ENCODE data around the gene TLDC2. TPM values are rescaled to one million over a fixed set of nuclear protein-coding genes. Genes with fewer than 3 reads are reported as not detected.
"Not testable (repeated sequence)": the region's sequence is repeated elsewhere in the genome, so short reads cannot be mapped to it uniquely, and the experiment has no call there.

Gene TLDC2
- total and polyA plus RNA-seq, 12 donors: 0.10 to 0.33 (median 0.26) TPM; not detected in 8

GRCh38 chr20:36835453-36836198, 40.3 kb upstream of the TLDC2 start:
- Histone ChIP-seq H3K4me1 (replicated peaks in 1 of 2) (peaks cover 62% of the 10 kb centered on the region in 2 donors), H3K27ac (peak overlapping the region; percentile 75 to 96 (median 89)), H3K9me3 (replicated peaks in 1 of 3) (no peaks in the 10 kb centered on the region), H3K36me3 (replicated peaks in 1 of 2) (peaks cover 0 to 23% of the 10 kb centered on the region in 2 donors), H3K4me3 (peak overlapping the region in 1 of 4 donors; percentile 39), H3K27me3 (no peaks in the 10 kb centered on the region)
- intact Hi-C loops (cut with DNase I): no loop called here
- 0 to 4% (median 1%) methylated on average over 11 to 28 of the region's 28 CpGs for WGBS, 4 donors
- peak; percentile 93 to 98 (median 96) for DNase-seq
- TF ChIP-seq, protein P1, sequence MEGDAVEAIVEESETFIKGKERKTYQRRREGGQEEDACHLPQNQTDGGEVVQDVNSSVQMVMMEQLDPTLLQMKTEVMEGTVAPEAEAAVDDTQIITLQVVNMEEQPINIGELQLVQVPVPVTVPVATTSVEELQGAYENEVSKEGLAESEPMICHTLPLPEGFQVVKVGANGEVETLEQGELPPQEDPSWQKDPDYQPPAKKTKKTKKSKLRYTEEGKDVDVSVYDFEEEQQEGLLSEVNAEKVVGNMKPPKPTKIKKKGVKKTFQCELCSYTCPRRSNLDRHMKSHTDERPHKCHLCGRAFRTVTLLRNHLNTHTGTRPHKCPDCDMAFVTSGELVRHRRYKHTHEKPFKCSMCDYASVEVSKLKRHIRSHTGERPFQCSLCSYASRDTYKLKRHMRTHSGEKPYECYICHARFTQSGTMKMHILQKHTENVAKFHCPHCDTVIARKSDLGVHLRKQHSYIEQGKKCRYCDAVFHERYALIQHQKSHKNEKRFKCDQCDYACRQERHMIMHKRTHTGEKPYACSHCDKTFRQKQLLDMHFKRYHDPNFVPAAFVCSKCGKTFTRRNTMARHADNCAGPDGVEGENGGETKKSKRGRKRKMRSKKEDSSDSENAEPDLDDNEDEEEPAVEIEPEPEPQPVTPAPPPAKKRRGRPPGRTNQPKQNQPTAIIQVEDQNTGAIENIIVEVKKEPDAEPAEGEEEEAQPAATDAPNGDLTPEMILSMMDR (IDR thresholded peaks at IDR 0.05): no peak
- TF ChIP-seq POLR2A (IDR thresholded peaks at IDR 0.05): peak; percentile 20 to 84

DNA sequence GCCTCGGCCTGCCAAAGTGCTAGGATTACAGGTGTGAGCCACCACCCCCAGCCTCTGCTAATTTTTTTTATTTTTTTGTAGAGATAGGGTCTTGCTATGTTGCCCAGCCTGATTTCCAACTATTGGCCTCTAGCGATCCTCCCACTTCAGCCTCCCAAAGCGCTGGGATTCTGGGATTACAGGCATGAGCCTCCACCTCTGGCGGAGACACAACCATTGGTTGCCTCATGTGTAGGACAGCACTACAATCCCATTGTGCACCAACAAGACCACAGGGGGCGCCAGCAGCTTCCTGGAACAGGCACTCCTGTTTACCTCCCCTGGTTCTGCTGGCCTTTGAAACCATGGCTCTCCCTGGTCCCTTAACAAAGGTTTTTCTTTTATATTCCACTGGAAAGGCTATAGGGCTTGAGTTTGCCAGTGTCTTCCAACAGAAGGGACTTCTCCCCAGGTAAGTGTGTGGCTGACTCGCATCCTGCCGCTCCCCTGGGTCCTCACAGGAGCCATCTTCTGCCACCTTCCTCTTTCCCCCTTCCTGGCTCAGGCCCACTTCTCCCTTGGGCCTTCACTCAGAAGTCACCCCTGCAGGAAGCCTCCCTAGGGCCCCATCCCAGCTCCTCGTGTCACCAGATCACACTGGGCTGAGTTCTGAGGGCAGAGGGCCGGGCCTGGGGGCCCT, 39.2 kb upstream of the TLDC2 start:
- peak; percentile 63 to 90 (median 84) for DNase-seq
- intact Hi-C loops (cut with DNase I): no loop called here
- H3K4me3 ChIP-seq: no peak overlapping the region
- H3K9me3 ChIP-seq (replicated peaks in 1 of 3): no peaks in the 10 kb centered on the region
- H3K27ac ChIP-seq: peak overlapping the region; percentile 29 to 96 (median 89)
- H3K4me1 ChIP-seq (replicated peaks in 1 of 2): peaks cover 51% of the 10 kb centered on the region in 2 donors
- WGBS, 4 donors: 59 to 81% (median 77%) methylated on average over 9 of the region's 9 CpGs
- no peaks in the 10 kb centered on the region for H3K27me3 ChIP-seq
- H3K36me3 ChIP-seq (replicated peaks in 1 of 2): peaks cover 0 to 23% of the 10 kb centered on the region in 2 donors
- no peak for TF ChIP-seq POLR2A (IDR thresholded peaks at IDR 0.05)
- TF ChIP-seq, protein P1 (IDR thresholded peaks at IDR 0.05): peak in 5 of 6 experiments; percentile 32 to 47 (median 44)

- H3K27me3 ChIP-seq; H3K9me3 ChIP-seq (replicated peaks in 1 of 3); H3K27ac ChIP-seq; DNase-seq; intact Hi-C loops (cut with DNase I); H3K4me3 ChIP-seq: not testable (repeated sequence)
- 88 to 100% (median 95%) methylated on average over 3 of the region's 3 CpGs for WGBS, 4 donors
- Histone ChIP-seq H3K36me3 (replicated peaks in 1 of 2) (peaks cover 0 to 23% of the 10 kb centered on the region in 2 donors), H3K4me1 (replicated peaks in 1 of 2) (peaks cover 34 to 48% of the 10 kb centered on the region in 2 donors)
These were observed 37.6 kb upstream of the TLDC2 start for GRCh38 chr20:36838376-36838775.

- H3K27me3 ChIP-seq: no peaks in the 10 kb centered on the region
- WGBS, 4 donors: 87 to 94% (median 90%) methylated on average over 11 to 23 of the region's 23 CpGs
- intact Hi-C loops (cut with DNase I): no loop called here
- TF ChIP-seq, protein P1 (IDR thresholded peaks at IDR 0.05): no peak
- TF ChIP-seq POLR2A (IDR thresholded peaks at IDR 0.05): no peak
- peaks cover 28 to 48% of the 10 kb centered on the region in 2 donors for H3K4me1 ChIP-seq (replicated peaks in 1 of 2)
- no peak overlapping the region for H3K4me3 ChIP-seq
- H3K27ac ChIP-seq: no peak overlapping the region
- DNase-seq: no peak
- H3K9me3 ChIP-seq (replicated peaks in 1 of 3): no peaks in the 10 kb centered on the region
- H3K36me3 ChIP-seq (replicated peaks in 1 of 2): peaks cover 0 to 23% of the 10 kb centered on the region in 2 donors
These were observed 36.8 kb upstream of the TLDC2 start for GRCh38 chr20:36839150-36839549.

DNA sequence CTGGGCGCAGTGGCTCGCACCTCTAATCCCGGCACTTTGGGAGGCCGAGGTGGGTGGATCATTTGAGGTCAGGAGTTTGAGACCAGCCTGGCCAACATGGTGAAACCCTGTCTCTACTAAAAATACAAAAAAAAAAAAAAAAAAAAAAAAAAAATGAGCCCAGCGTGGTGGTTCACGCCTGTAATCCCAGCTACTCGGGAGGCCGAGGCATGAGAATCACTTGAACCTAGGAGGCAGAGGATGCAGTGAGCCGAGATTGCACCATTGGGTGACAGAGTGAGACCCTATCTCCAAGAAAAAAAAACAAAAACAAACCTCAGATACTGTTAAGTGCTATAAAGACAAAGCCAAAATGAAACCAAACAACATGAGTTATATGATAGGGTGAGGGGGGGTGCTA, 34.9 kb upstream of the TLDC2 start:
- H3K4me1 ChIP-seq (replicated peaks in 1 of 2): peaks cover 11 to 50% of the 10 kb centered on the region in 2 donors
- H3K27me3 ChIP-seq; DNase-seq; H3K9me3 ChIP-seq (replicated peaks in 1 of 3); H3K4me3 ChIP-seq; intact Hi-C loops (cut with DNase I): not testable (repeated sequence)
- H3K27ac ChIP-seq: peak overlapping the region in 3 of 5 donors; percentile 20 to 83 (median 74)
- peaks cover 0 to 23% of the 10 kb centered on the region in 2 donors for H3K36me3 ChIP-seq (replicated peaks in 1 of 2)
- WGBS, 4 donors: 88 to 97% (median 93%) methylated on average over 7 to 9 of the region's 9 CpGs
